Mesenchymal stem cell (in vitro differentiated cells and primary cell): ENCODE results near the gene PSMA6.
A peak's percentile ranks its signal among the peaks of the same experiment; 100 is the strongest.

Experiments used
- DNase-seq: peaks from one replicate; pipeline ENCODE4 v3.0.0-alpha.2; 2013
- H2AFZ ChIP-seq: one replicate; pipeline ENCODE4 v1.6.1; 2013; ENCODE audit warnings: low read depth, mild to moderate bottlenecking, control low read depth, inconsistent platforms, low read length, moderate library complexity
- H2AK5ac ChIP-seq: 2 replicates; pipeline ENCODE4 v1.6.1; 2013; ENCODE audit warnings: low read length, moderate library complexity, mild to moderate bottlenecking, inconsistent platforms; ENCODE audit not compliant: severe bottlenecking
- H2BK120ac ChIP-seq: one replicate; pipeline ENCODE4 v1.6.1; 2013; ENCODE audit warnings: low read depth, mild to moderate bottlenecking, inconsistent platforms, low read length, moderate library complexity
- H2BK12ac ChIP-seq, 2 experiments: one replicate each; pipeline ENCODE4 v1.6.1; 2013; ENCODE audit warnings: inconsistent platforms in 2 of 2, low read length in 2 of 2, mild to moderate bottlenecking in 2 of 2, moderate library complexity in 2 of 2, control low read depth in 1 of 2
- H2BK15ac ChIP-seq: one replicate; pipeline ENCODE4 v1.6.1; 2013; ENCODE audit warnings: mild to moderate bottlenecking, low read depth, inconsistent platforms; ENCODE audit not compliant: poor library complexity, severe bottlenecking
- H2BK5ac ChIP-seq: 2 replicates; pipeline ENCODE4 v1.6.1; 2013; ENCODE audit warnings: low read depth, mild to moderate bottlenecking, low read length, control low read depth, inconsistent platforms; ENCODE audit not compliant: poor library complexity, severe bottlenecking
- H3K14ac ChIP-seq, 2 experiments: one replicate each; pipeline ENCODE4 v1.6.1; 2013; ENCODE audit warnings: inconsistent platforms in 2 of 2, low read length in 2 of 2, control low read depth in 1 of 2, mild to moderate bottlenecking in 1 of 2, moderate library complexity in 1 of 2
- H3K18ac ChIP-seq, 2 experiments: one replicate each; pipeline ENCODE4 v1.6.1; 2013; ENCODE audit warnings: inconsistent platforms in 2 of 2, low read length in 2 of 2, control low read depth in 1 of 2, low read depth in 1 of 2, mild to moderate bottlenecking in 1 of 2
- H3K23ac ChIP-seq, 2 experiments: one replicate each; pipeline ENCODE4 v1.6.1; 2013; ENCODE audit warnings: inconsistent platforms in 2 of 2, low read length in 2 of 2, mild to moderate bottlenecking in 2 of 2, moderate library complexity in 2 of 2, control low read depth in 1 of 2
- H3K27ac ChIP-seq: 2 replicates; pipeline ENCODE4 v1.5.1; 2013; ENCODE audit warnings: mild to moderate bottlenecking, moderate library complexity, low read length, control low read depth, inconsistent platforms; ENCODE audit not compliant: poor library complexity, severe bottlenecking
- H3K27me3 ChIP-seq, 2 experiments: 2 replicates each; pipeline versions ENCODE4 v1.6.1 to v1.7.0; 2013; ENCODE audit warnings: low read length in 2 of 2, mild to moderate bottlenecking in 2 of 2, moderate library complexity in 2 of 2, control low read depth in 1 of 2, inconsistent platforms in 1 of 2; ENCODE audit not compliant: control insufficient read depth in 1 of 2, insufficient read depth in 1 of 2
- H3K36me3 ChIP-seq, 2 experiments: 2 replicates each; pipeline versions ENCODE4 v1.6.1 to v1.7.0; 2013; ENCODE audit warnings: low read length in 2 of 2, control low read depth in 1 of 2, inconsistent platforms in 1 of 2, low read depth in 1 of 2, mild to moderate bottlenecking in 1 of 2; ENCODE audit not compliant: insufficient read depth in 2 of 2, control insufficient read depth in 1 of 2
- H3K4ac ChIP-seq, 2 experiments: one replicate each; pipeline ENCODE4 v1.6.1; 2013; ENCODE audit warnings: inconsistent platforms in 2 of 2, low read length in 2 of 2, mild to moderate bottlenecking in 2 of 2, moderate library complexity in 2 of 2, control low read depth in 1 of 2, low read depth in 1 of 2
- H3K4me1 ChIP-seq: 2 replicates; pipeline ENCODE4 v1.6.1; 2013; ENCODE audit warnings: low read depth, low read length, control low read depth; ENCODE audit not compliant: control insufficient read depth, insufficient read depth
- H3K4me2 ChIP-seq: 2 replicates; pipeline ENCODE4 v1.6.1; 2013; ENCODE audit warnings: low read length, mild to moderate bottlenecking, inconsistent platforms; ENCODE audit not compliant: poor library complexity, severe bottlenecking
- H3K4me3 ChIP-seq, 2 experiments: 2 replicates each; pipeline versions ENCODE4 v1.5.1 to v1.7.0; 2013; ENCODE audit warnings: low read length in 2 of 2, mild to moderate bottlenecking in 2 of 2, control low read depth in 1 of 2, low read depth in 1 of 2; ENCODE audit not compliant: insufficient read depth in 1 of 2
- H3K79me1 ChIP-seq: replicated peaks from 2 replicates; pipeline ENCODE4 v1.6.1; 2013; ENCODE audit warnings: mild to moderate bottlenecking, control low read depth, low read length, inconsistent platforms; ENCODE audit not compliant: poor library complexity, severe bottlenecking
- H3K9ac ChIP-seq: 2 replicates; pipeline ENCODE4 v1.7.0; 2013; ENCODE audit warnings: mild to moderate bottlenecking, low read length, moderate library complexity
- H3K9me3 ChIP-seq: 2 replicates; pipeline ENCODE4 v1.7.0; 2013; ENCODE audit warnings: mild to moderate bottlenecking, low read length; ENCODE audit not compliant: control insufficient read depth
- H4K8ac ChIP-seq: one replicate; pipeline ENCODE4 v1.6.1; 2013; ENCODE audit warnings: inconsistent platforms, mild to moderate bottlenecking, low read length, moderate library complexity
- H4K91ac ChIP-seq: one replicate; pipeline ENCODE4 v1.6.1; 2013; ENCODE audit warnings: mild to moderate bottlenecking, low read length, inconsistent platforms
- WGBS: methylation state at CpG from one replicate; pipeline ENCODE4 v1.1.7; 2013; ENCODE audit warnings: mixed read lengths; 5-methylcytosine and 5-hydroxymethylcytosine counted together

PSMA6 gene

DNA sequence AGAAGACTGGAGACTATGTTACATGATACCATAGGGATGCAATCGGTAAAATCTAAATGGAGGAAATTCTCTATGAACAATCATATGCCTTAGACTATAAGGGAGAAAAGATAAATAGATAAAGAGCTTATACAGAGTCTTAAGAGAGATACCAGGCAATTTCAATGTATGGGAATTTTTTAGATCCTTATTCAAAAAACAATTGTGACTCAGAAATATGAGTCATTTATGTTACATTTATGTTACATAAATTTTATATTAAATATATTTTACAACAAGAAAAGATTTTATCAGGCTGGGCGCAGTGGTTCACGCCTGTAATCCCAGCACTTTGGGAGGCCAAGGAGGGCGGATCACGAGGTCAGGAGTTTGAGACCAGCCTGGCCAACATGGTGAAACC, 36.5 kb upstream of the PSMA6 start:
- Histone ChIP-seq H3K4me3 (no peak overlapping the region), H3K79me1 (peaks cover 5% of the 10 kb centered on the region), H3K4me2 (no peak overlapping the region), H4K91ac (no peak overlapping the region), H3K4me1 (no peaks in the 10 kb centered on the region), H3K18ac (no peak overlapping the region), H3K4ac (no peak overlapping the region), H3K9ac (no peak overlapping the region), H2BK12ac (no peak overlapping the region), H2BK5ac (no peak overlapping the region), H3K14ac (no peak overlapping the region), H3K27me3 (no peaks in the 10 kb centered on the region), H4K8ac (no peak overlapping the region), H3K9me3 (no peaks in the 10 kb centered on the region), H2AK5ac (no peak overlapping the region), H2BK120ac (no peak overlapping the region), H3K27ac (no peak overlapping the region), H2AFZ (no peak overlapping the region), H2BK15ac (no peak overlapping the region), H3K23ac (no peak overlapping the region), H3K36me3 (peaks cover 0 to 4% of the 10 kb centered on the region in 2 experiments)
- no peak for DNase-seq
- WGBS: 100% methylated on average over 4 of the region's 5 CpGs

DNA sequence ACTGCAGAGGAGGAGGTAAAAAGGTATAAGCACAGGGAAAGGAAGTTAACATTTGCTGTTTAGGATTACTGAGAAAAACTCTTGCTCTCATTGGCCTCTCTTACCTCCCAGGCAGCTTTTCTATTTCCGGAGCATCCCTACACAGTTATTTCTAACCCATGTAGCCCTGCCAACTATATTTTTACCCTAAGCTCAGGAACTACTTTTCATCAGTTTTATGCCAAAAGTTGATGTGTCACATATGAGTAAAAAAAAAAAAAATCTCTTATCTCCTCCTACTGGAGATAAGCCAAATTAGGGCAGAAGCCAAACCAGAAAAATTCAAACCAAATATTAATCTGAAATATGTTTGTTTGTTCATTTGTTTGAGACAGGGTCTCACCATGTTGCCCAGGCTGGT, 34.4 kb upstream of the PSMA6 start:
- H3K9me3 ChIP-seq: no peaks in the 10 kb centered on the region
- H2AFZ ChIP-seq: no peak overlapping the region
- peaks cover 7% of the 10 kb centered on the region for H3K79me1 ChIP-seq
- H3K4ac ChIP-seq: no peak overlapping the region
- no peak overlapping the region for H3K4me3 ChIP-seq
- no CpG with 5 or more reads among the region's 1 CpG for WGBS
- H2BK120ac ChIP-seq: no peak overlapping the region
- H4K91ac ChIP-seq: no peak overlapping the region
- no peak overlapping the region for H3K9ac ChIP-seq
- no peak overlapping the region for H3K4me2 ChIP-seq
- no peak overlapping the region for H2BK12ac ChIP-seq
- no peak overlapping the region for H3K27ac ChIP-seq
- no peak overlapping the region for H3K23ac ChIP-seq
- H2BK15ac ChIP-seq: no peak overlapping the region
- no peak overlapping the region for H2AK5ac ChIP-seq
- H3K14ac ChIP-seq: no peak overlapping the region
- no peak for DNase-seq
- peaks cover 0 to 9% of the 10 kb centered on the region in 2 experiments for H3K36me3 ChIP-seq
- no peak overlapping the region for H3K18ac ChIP-seq
- no peaks in the 10 kb centered on the region for H3K27me3 ChIP-seq
- H4K8ac ChIP-seq: no peak overlapping the region
- H2BK5ac ChIP-seq: no peak overlapping the region
- no peaks in the 10 kb centered on the region for H3K4me1 ChIP-seq

GRCh38 chr14:35258420-35258819, 33.8 kb upstream of the PSMA6 start:
- no peaks in the 10 kb centered on the region for H3K9me3 ChIP-seq
- H2BK120ac ChIP-seq: no peak overlapping the region
- no peak overlapping the region for H3K4ac ChIP-seq
- no peak overlapping the region for H3K14ac ChIP-seq
- H3K9ac ChIP-seq: no peak overlapping the region
- H2BK5ac ChIP-seq: no peak overlapping the region
- no peak overlapping the region for H2BK12ac ChIP-seq
- peaks cover 0 to 9% of the 10 kb centered on the region in 2 experiments for H3K36me3 ChIP-seq
- no peak overlapping the region for H3K27ac ChIP-seq
- no peak overlapping the region for H3K18ac ChIP-seq
- H2AFZ ChIP-seq: no peak overlapping the region
- H4K8ac ChIP-seq: no peak overlapping the region
- no peak overlapping the region for H4K91ac ChIP-seq
- no peak overlapping the region for H2BK15ac ChIP-seq
- no peak for DNase-seq
- no peak overlapping the region for H3K23ac ChIP-seq
- H3K27me3 ChIP-seq: no peaks in the 10 kb centered on the region
- peaks cover 7% of the 10 kb centered on the region for H3K79me1 ChIP-seq
- no peaks in the 10 kb centered on the region for H3K4me1 ChIP-seq
- H3K4me3 ChIP-seq: no peak overlapping the region
- WGBS: 92% methylated on average over 6 of the region's 6 CpGs
- H3K4me2 ChIP-seq: no peak overlapping the region
- no peak overlapping the region for H2AK5ac ChIP-seq

DNA sequence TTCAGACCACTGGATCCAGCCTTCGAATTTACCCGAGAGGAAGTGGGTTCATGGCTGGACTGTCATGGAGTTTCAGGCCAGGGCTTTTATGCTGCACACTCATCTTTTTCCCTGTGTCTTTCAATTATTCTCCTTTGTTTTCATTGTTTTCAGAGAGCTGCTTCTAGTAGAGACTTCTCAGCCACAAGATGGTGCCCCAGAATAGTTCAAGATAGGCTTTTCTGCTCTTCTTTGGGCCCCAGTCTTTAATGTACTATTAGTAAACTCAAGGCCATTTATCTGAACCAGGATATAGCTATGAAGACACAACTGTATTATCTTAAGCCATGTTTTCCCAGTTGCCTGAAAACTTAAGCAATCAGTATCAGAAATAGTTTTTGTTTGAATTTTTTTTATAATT, 30.4 kb upstream of the PSMA6 start:
- H3K27ac ChIP-seq: no peak overlapping the region
- H2BK5ac ChIP-seq: no peak overlapping the region
- H3K4me2 ChIP-seq: no peak overlapping the region
- no peak overlapping the region for H4K91ac ChIP-seq
- no peak overlapping the region for H4K8ac ChIP-seq
- no peaks in the 10 kb centered on the region for H3K4me1 ChIP-seq
- H2BK12ac ChIP-seq: no peak overlapping the region
- no peaks in the 10 kb centered on the region for H3K27me3 ChIP-seq
- no peak overlapping the region for H3K4ac ChIP-seq
- H3K79me1 ChIP-seq: peaks cover 6% of the 10 kb centered on the region
- no peak overlapping the region for H3K9ac ChIP-seq
- H2BK120ac ChIP-seq: no peak overlapping the region
- H3K14ac ChIP-seq: no peak overlapping the region
- H2BK15ac ChIP-seq: no peak overlapping the region
- H3K23ac ChIP-seq: no peak overlapping the region
- no peak overlapping the region for H3K18ac ChIP-seq
- H3K9me3 ChIP-seq: no peaks in the 10 kb centered on the region
- H3K36me3 ChIP-seq: peaks cover 0 to 11% of the 10 kb centered on the region in 2 experiments
- 94% methylated on average over 2 of the region's 2 CpGs for WGBS
- no peak overlapping the region for H2AFZ ChIP-seq
- H3K4me3 ChIP-seq: no peak overlapping the region
- H2AK5ac ChIP-seq: no peak overlapping the region
- peak; percentile 17 for DNase-seq
